ENCODE data around the gene PTDSS2.

PTDSS2 gene

GRCh38 chr11:474914-475506 lies 24.9 kb downstream of the PTDSS2 start:
- DNase-seq (ENCODE audit: extremely low read depth, insufficient read length): no peak
- TF ChIP-seq CTCF (IDR thresholded peaks at IDR 0.05; ENCODE audit: insufficient read depth, low read length, poor library complexity, severe bottlenecking): no peak
- Histone ChIP-seq H3K36me3 (ENCODE audit: control insufficient read depth, insufficient read depth, low read length) (no peaks in the 10 kb centered on the region), H3K4me3 (replicated peaks; ENCODE audit: low read depth, low read length) (no peak overlapping the region), H3K27me3 (replicated peaks; ENCODE audit: control insufficient read depth, insufficient read depth, low read length) (no peaks in the 10 kb centered on the region)

GRCh38 chr11:475941-476340 lies 25.9 kb downstream of the PTDSS2 start:
- H3K27me3 ChIP-seq (replicated peaks; ENCODE audit: control insufficient read depth, insufficient read depth, low read length): no peaks in the 10 kb centered on the region
- H3K36me3 ChIP-seq (ENCODE audit: control insufficient read depth, insufficient read depth, low read length): no peaks in the 10 kb centered on the region
- no peak for TF ChIP-seq CTCF (IDR thresholded peaks at IDR 0.05; ENCODE audit: insufficient read depth, low read length, poor library complexity, severe bottlenecking)
- no peak for DNase-seq (ENCODE audit: extremely low read depth, insufficient read length)
- no peak overlapping the region for H3K4me3 ChIP-seq (replicated peaks; ENCODE audit: low read depth, low read length)

- DNase-seq (ENCODE audit: extremely low read depth, insufficient read length): no peak
- Histone ChIP-seq H3K27me3 (replicated peaks; ENCODE audit: control insufficient read depth, insufficient read depth, low read length) (no peaks in the 10 kb centered on the region), H3K4me3 (replicated peaks; ENCODE audit: low read depth, low read length) (no peak overlapping the region), H3K36me3 (ENCODE audit: control insufficient read depth, insufficient read depth, low read length) (no peaks in the 10 kb centered on the region)
- TF ChIP-seq CTCF (IDR thresholded peaks at IDR 0.05; ENCODE audit: insufficient read depth, low read length, poor library complexity, severe bottlenecking): no peak
Observed at GRCh38 chr11:476416-476815, 26.3 kb downstream of the PTDSS2 start.

- no peak for TF ChIP-seq CTCF (IDR thresholded peaks at IDR 0.05; ENCODE audit: insufficient read depth, low read length, poor library complexity, severe bottlenecking)
- H3K36me3 ChIP-seq (ENCODE audit: control insufficient read depth, insufficient read depth, low read length): no peaks in the 10 kb centered on the region
- DNase-seq (ENCODE audit: extremely low read depth, insufficient read length): no peak
Observed at GRCh38 chr11:477052-477715, 27.1 kb downstream of the PTDSS2 start.

GRCh38 chr11:479311-479710 lies 29.2 kb downstream of the PTDSS2 start:
- no peak for DNase-seq (ENCODE audit: extremely low read depth, insufficient read length)
- Histone ChIP-seq H3K4me3 (replicated peaks; ENCODE audit: low read depth, low read length) (no peak overlapping the region), H3K27me3 (replicated peaks; ENCODE audit: control insufficient read depth, insufficient read depth, low read length) (no peaks in the 10 kb centered on the region), H3K36me3 (ENCODE audit: control insufficient read depth, insufficient read depth, low read length) (no peaks in the 10 kb centered on the region)
- no peak for TF ChIP-seq CTCF (IDR thresholded peaks at IDR 0.05; ENCODE audit: insufficient read depth, low read length, poor library complexity, severe bottlenecking)

More at GRCh38 chr11:477052-477715, 27.1 kb downstream of the PTDSS2 start:
- H3K27me3 ChIP-seq (replicated peaks; ENCODE audit: control insufficient read depth, insufficient read depth, low read length): no peaks in the 10 kb centered on the region
- no peak overlapping the region for H3K4me3 ChIP-seq (replicated peaks; ENCODE audit: low read depth, low read length)
